ENCODE measurements around the gene HSPA2.

The HSPA2 gene

DNA sequence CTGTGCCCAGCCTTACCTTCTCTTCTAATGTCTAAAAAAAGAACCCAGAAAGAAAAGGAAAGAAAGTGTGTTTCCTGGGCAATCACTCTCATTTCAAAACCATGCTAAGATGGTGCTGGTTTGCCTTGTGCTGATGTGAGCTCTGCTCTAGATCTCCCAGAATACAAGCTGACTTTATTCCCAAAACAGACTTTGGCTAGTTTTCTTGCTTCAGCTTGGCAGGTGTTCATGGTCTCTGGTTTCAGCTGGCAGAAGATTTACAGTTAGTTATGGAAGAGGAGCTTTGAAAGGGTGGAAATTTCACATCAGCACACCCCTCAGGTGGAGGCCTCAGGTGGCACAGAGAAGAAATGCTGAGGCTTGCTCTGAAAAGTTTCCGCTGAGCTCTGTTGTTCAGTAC is 43.6 kb downstream of the HSPA2 start:
- TF ChIP-seq, protein P1, sequence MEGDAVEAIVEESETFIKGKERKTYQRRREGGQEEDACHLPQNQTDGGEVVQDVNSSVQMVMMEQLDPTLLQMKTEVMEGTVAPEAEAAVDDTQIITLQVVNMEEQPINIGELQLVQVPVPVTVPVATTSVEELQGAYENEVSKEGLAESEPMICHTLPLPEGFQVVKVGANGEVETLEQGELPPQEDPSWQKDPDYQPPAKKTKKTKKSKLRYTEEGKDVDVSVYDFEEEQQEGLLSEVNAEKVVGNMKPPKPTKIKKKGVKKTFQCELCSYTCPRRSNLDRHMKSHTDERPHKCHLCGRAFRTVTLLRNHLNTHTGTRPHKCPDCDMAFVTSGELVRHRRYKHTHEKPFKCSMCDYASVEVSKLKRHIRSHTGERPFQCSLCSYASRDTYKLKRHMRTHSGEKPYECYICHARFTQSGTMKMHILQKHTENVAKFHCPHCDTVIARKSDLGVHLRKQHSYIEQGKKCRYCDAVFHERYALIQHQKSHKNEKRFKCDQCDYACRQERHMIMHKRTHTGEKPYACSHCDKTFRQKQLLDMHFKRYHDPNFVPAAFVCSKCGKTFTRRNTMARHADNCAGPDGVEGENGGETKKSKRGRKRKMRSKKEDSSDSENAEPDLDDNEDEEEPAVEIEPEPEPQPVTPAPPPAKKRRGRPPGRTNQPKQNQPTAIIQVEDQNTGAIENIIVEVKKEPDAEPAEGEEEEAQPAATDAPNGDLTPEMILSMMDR (conservative IDR thresholded peaks at IDR 0.05) = no peak
- H3K27ac ChIP-seq = no peak overlapping the region

DNA sequence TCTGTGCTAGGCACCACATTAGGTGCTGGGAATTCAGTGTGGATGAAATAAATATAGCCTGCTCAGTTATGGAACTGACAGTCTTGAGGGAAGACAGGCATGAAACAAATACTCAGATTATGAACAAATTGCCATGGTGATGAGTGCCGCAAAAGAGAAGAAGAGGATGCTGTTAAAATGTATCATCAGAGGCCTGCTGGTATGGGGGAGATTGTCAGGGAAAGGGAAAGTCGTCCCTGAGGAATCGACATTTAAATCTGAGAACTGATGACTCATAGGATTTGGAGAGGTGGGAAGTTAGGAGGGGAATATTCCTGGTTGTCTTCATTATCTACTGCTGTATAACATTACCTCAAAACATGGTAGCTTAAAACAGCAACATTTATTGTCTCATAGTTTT is 51.3 kb downstream of the HSPA2 start:
- H3K27ac ChIP-seq = no peak overlapping the region
- TF ChIP-seq, protein P1 (conservative IDR thresholded peaks at IDR 0.05) = no peak
